HCT116 (cell line): Measurements from ENCODE around the gene KIF26B. TPM values are rescaled to one million over a fixed set of nuclear protein-coding genes. Genes with fewer than 3 reads are reported as not detected.

Experiments
- ATAC-seq: fragments of 200-7000 bp; cut with Tn5 transposase; 2 replicates; pipeline ENCODE4 v1.9.1; 2020; ENCODE audit warnings: mild to moderate bottlenecking, moderate library complexity
- Bru-seq: library from RNA; stranded (reverse); fragments of 400-500 nt; gene quantifications from one replicate; lab custom pipeline; 2021; lab: Mats Ljungman, UMichigan
- BruChase-seq, 2 experiments: library from RNA; stranded (reverse); fragments of 400-500 nt; gene quantifications; one replicate each; lab custom pipeline; 2021; lab: Mats Ljungman, UMichigan
- BruUV-seq: library from RNA; stranded (reverse); fragments of 400-500 nt; replicated peaks from 2 replicates; lab custom pipeline; 2021; lab: Mats Ljungman, UMichigan
- CTCF ChIA-PET: fragments of 300-600 bp; sonication (Branson Sonifier 250); formaldehyde crosslinking; loops from one replicate; lab custom pipeline; 2021; ENCODE audit warnings: antibody characterized with exemption; lab: Charles Lee
- POLR2A ChIA-PET: fragments of 300-600, 350-600 bp; sonication (Branson Sonifier 250); formaldehyde crosslinking; loops from one replicate; lab custom pipeline; 2021; ENCODE audit warnings: antibody characterized with exemption; lab: Charles Lee
- RAD21 ChIA-PET, 2 experiments: fragments of 300-600 bp; sonication (Branson Sonifier 250); formaldehyde crosslinking; loops; one replicate each; lab custom pipeline; 2023; ENCODE audit warnings: low total read pairs in 2 of 2; ENCODE audit not compliant: uncharacterized antibody in 2 of 2, unreplicated experiment in 2 of 2, low non-redundant PET in 1 of 2; lab: Charles Lee
- DNase-seq: peaks from one replicate; pipeline ENCODE4 v3.0.0-alpha.2; 2010; ENCODE audit warnings: low read depth, low spot score
- H2AFZ ChIP-seq: fragments of 200-600 bp; shearing (Covaris generic), sonication (generic); 2 replicates; pipeline ENCODE4 v1.6.1; 2017; ENCODE audit warnings: low read depth, mixed run types, mixed read lengths, antibody characterized with exemption, low read length; ENCODE audit not compliant: poor library complexity, severe bottlenecking
- H3K27ac ChIP-seq: 2 replicates; pipeline ENCODE4 v1.5.1; 2012; ENCODE audit warnings: low read depth, low read length
- H3K27me3 ChIP-seq: fragments of 200-600 bp; sonication (generic); 2 replicates; pipeline ENCODE4 v1.6.1; 2016; ENCODE audit warnings: mixed run types, low read length, mixed read lengths; ENCODE audit not compliant: insufficient read depth
- H3K36me3 ChIP-seq, 2 experiments: fragments of 200-500 bp in 1 of 2; fragments of 200-600 bp in 1 of 2; sonication (Bioruptor generic) in 1 of 2; sonication (generic) in 1 of 2; 2 replicates each; pipeline versions ENCODE4 v1.5.1 to v1.6.1; 2014 to 2016; ENCODE audit warnings: low read length in 2 of 2, inconsistent platforms in 1 of 2, mixed read lengths in 1 of 2, mixed run types in 1 of 2; ENCODE audit not compliant: insufficient read depth in 2 of 2, control insufficient read depth in 1 of 2
- H3K4me1 ChIP-seq, 2 experiments: fragments of 200-600 bp in 1 of 2; sonication (generic) in 1 of 2; 2 replicates each; pipeline versions ENCODE4 v1.5.1 to v1.6.1; 2012 to 2017; ENCODE audit warnings: low read length in 2 of 2, inconsistent platforms in 1 of 2, mild to moderate bottlenecking in 1 of 2, mixed read lengths in 1 of 2, mixed run types in 1 of 2, moderate library complexity in 1 of 2; ENCODE audit not compliant: insufficient read depth in 2 of 2, control insufficient read depth in 1 of 2
- H3K4me2 ChIP-seq: fragments of 200-600 bp; sonication (generic); 2 replicates; pipeline ENCODE4 v1.6.1; 2017; ENCODE audit warnings: mixed run types, low read length, mixed read lengths
- H3K4me3 ChIP-seq, 2 experiments: fragments of 200-600 bp in 1 of 2; sonication (generic) in 1 of 2; replicated peaks in 1 of 2; 2 replicates each; pipeline ENCODE4 v1.5.1; 2011 to 2016; ENCODE audit warnings: low read length in 2 of 2, control low read depth in 1 of 2, low read depth in 1 of 2, mild to moderate bottlenecking in 1 of 2, mixed read lengths in 1 of 2, mixed run types in 1 of 2
- H3K79me2 ChIP-seq: fragments of 200-600 bp; sonication (generic); 2 replicates; pipeline ENCODE4 v1.6.1; 2017; ENCODE audit warnings: mild to moderate bottlenecking, mixed run types, low read length, moderate library complexity, mixed read lengths; ENCODE audit not compliant: insufficient read depth
- H3K9ac ChIP-seq: fragments of 200-600 bp; sonication (generic); 2 replicates; pipeline ENCODE4 v1.6.1; 2016; ENCODE audit warnings: low read length, mixed read lengths
- H3K9me2 ChIP-seq: fragments of 200-600 bp; sonication (generic), shearing (Covaris generic); 2 replicates; pipeline ENCODE4 v1.6.1; 2017; ENCODE audit warnings: mixed run types, mild to moderate bottlenecking, moderate library complexity; ENCODE audit not compliant: insufficient read depth
- H3K9me3 ChIP-seq, 2 experiments: fragments of 200-500 bp in 1 of 2; fragments of 200-600 bp in 1 of 2; sonication (Bioruptor generic) in 1 of 2; sonication (generic) in 1 of 2; 2 replicates each; pipeline ENCODE4 v1.6.1; 2014 to 2017; ENCODE audit warnings: low read length in 2 of 2, mixed read lengths in 2 of 2, inconsistent platforms in 1 of 2, low read depth in 1 of 2, mild to moderate bottlenecking in 1 of 2, mixed run types in 1 of 2, moderate library complexity in 1 of 2; ENCODE audit not compliant: control insufficient read depth in 1 of 2, insufficient read depth in 1 of 2
- H4K20me1 ChIP-seq: fragments of 200-600 bp; sonication (generic), shearing (Covaris generic); 2 replicates; pipeline ENCODE4 v1.6.1; 2017; ENCODE audit warnings: mixed run types, mild to moderate bottlenecking, moderate library complexity; ENCODE audit not compliant: insufficient read depth
- ATF3 ChIP-seq: IDR thresholded peaks from 2 replicates; pipeline ENCODE4 v1.6.1; 2012
- EGR1 ChIP-seq: IDR thresholded peaks from 2 replicates; pipeline ENCODE4 v1.6.1; 2012; ENCODE audit warnings: low read depth
- FOSL1 ChIP-seq: IDR thresholded peaks from 2 replicates; pipeline ENCODE4 v1.6.1; 2012; ENCODE audit warnings: low read depth
- MAX ChIP-seq: IDR thresholded peaks from 2 replicates; pipeline ENCODE4 v1.6.1; 2012
- YY1 ChIP-seq: IDR thresholded peaks from 2 replicates; pipeline ENCODE4 v1.6.1; 2011; ENCODE audit warnings: low read length, low read depth, moderate library complexity, mild to moderate bottlenecking; ENCODE audit not compliant: insufficient replicate concordance; ENCODE audit errors: extremely low read depth
- ZFX ChIP-seq: fragments of 450-650 bp; IDR thresholded peaks from 2 replicates; pipeline ENCODE4 v1.6.1; 2017
- intact Hi-C: fragments of 100-400 bp; cut with micrococcal nuclease; formaldehyde crosslinking; loops from 2 replicates; pipeline ENCODE4 v1.10.0; 2022
- long read RNA-seq: library from polyadenylated mRNA; unstranded; transcript quantifications from one replicate; pipeline ENCODE4 v2.0.0, GENCODE V29; 2021; ENCODE audit not compliant: unreplicated experiment
- polyA plus RNA-seq: library from polyadenylated mRNA; unstranded; fragments of >200 nt; gene quantifications from 2 replicates; pipeline ENCODE4 v1.2.1, GENCODE V29; 2012; ENCODE audit warnings: missing spikeins
- total RNA-seq: library from RNA; stranded (reverse); gene quantifications from one replicate; pipeline ENCODE4 v1.2.1, GENCODE V29; 2021; ENCODE audit not compliant: unreplicated experiment

KIF26B gene
- total RNA-seq, result 0.49 TPM
- 0.21 and 0.29 TPM in 2 replicates for polyA plus RNA-seq
- Bru-seq, nascent RNA, result percentile 31 among the genes with signal in this experiment
- percentile 29 among the genes with signal in this experiment for BruChase-seq, experiment 1, labeled RNA remaining after a 6-hour chase
- BruChase-seq, experiment 2, labeled RNA remaining after a 2-hour chase, result percentile 33 among the genes with signal in this experiment
- long read RNA-seq, partial matches to known transcripts, result 1 of 1 reads
- long read RNA-seq, other reads (novel, unspliced or antisense), result 0 of 1 reads

DNA sequence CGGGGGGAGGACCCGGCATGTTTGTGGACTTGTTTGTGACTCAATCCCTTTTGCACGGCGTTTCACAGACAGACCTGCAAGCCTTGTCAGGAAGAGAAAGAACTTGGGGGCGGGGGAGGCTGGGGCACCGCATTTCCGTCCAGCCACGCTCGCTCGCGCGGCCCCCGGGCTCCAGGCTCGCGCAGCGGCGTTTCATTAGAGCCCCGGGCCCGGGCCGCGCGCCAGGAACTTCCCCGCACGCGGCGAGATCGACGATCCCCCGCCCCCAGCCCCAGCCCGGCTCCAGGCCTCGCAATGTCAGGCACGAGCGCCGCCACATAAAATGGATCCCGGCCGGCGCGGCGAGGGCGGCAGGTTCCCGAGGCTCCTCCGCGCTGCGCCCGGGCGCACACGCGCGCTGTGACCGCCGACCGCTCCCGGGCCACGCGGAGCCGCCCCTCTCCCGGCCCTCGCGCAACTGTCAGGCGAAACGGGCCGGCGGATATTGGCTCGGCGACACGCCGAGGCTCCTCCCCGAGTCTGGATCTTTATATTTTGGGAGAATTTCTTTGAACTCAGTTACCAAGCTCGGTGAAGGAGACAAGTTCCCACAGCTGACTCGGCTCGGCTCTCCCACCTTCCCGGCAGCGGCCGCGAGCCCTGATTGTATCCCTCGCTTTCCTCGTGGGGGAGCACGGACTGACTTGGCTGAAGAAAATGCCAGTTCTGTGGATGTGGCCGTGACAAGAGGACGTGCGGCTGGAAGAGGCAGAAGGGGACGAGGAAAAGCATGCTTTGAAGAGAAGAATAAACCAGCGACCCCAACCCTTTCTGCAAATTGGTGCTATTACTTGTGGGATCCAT, at the start of gene KIF26B:
Gene KIF26B (plus strand): TSS at position 557 of the 843 bp plus-strand sequence. CDS start 440 bp downstream, outside the sequence.
- Histone ChIP-seq H4K20me1 (no peaks in the 10 kb centered on the region), H3K9me2 (no peaks in the 10 kb centered on the region), H3K4me3 (peak within 1 kb of the TSS; percentile 41 to 60), H3K27me3 (peaks cover 17% of the 10 kb centered on the region), H3K9ac (peak within 1 kb of the TSS; percentile 38), H3K36me3 (no peaks in the 10 kb centered on the region), H3K4me2 (peak within 1 kb of the TSS; percentile 97), H3K9me3 (no peaks in the 10 kb centered on the region), H3K79me2 (no peaks in the 10 kb centered on the region), H3K4me1 (peaks cover 7 to 40% of the 10 kb centered on the region in 2 experiments; a peak in 3 of 4 replicates), H3K27ac (no peak within 1 kb of the TSS; the same call in 1 of the 2 replicates), H2AFZ (peak within 1 kb of the TSS; percentile 94)
- no TSS peak for BruUV-seq
- ATAC-seq (peak; percentile 17), DNase-seq (no peak)
- CTCF ChIA-PET, result interaction anchor here (1.9 kb wide), 1 partner anchor 226 kb away, joined by 16 read pairs; no protein-coding TSS in a partner anchor
- intact Hi-C loops, result loop anchor here (5.0 to 10.0 kb wide), 3 partner anchors 77 to 1130 kb away; no protein-coding TSS in a partner anchor
- TF ChIP-seq ATF3, result no peak
- TF ChIP-seq MAX, result peak; percentile 54; the same call in 1 of the 2 replicates
- TF ChIP-seq YY1, result peak; percentile 31
- peak; percentile 38; the same call in 1 of the 2 replicates for TF ChIP-seq ZFX
- POLR2A ChIA-PET, result no interaction called here
- RAD21 ChIA-PET, result interaction anchor here in 1 of 2 experiments (2.0 kb wide), 1 partner anchor 734 kb away, joined by 6 read pairs; no protein-coding TSS in a partner anchor

DNA sequence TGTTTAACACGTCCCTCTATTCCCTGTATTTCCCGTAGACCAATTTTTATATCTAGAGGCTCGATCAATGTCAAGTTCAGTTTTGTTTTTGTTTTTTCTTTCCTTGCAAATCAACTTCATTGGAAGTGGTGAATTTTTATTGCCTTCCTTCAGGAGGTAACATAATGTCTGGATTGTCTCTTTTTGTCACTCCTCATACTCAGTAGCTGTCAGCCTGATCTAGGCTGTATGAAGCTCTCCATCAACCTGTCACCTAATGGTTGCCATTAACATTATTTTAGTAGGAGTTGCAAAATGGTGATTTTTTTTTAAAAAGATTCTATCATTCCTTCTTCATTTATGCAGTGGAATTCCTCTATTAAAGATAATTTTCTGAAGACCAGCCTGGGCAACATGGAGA, 49.7 kb upstream of the KIF26B start:
- H3K27me3 ChIP-seq, result no peaks in the 10 kb centered on the region
- H3K4me3 ChIP-seq, result no peak overlapping the region
- CTCF ChIA-PET, result no interaction called here
- H3K9me3 ChIP-seq, result no peaks in the 10 kb centered on the region
- intact Hi-C loops, result no loop called here
- no peak overlapping the region for H2AFZ ChIP-seq
- H3K4me1 ChIP-seq, result no peaks in the 10 kb centered on the region; a peak in 1 of 4 replicates
- no TSS peak for BruUV-seq
- H3K9me2 ChIP-seq, result no peaks in the 10 kb centered on the region
- H4K20me1 ChIP-seq, result no peaks in the 10 kb centered on the region
- no peak for DNase-seq
- no peak overlapping the region for H3K9ac ChIP-seq
- no peak overlapping the region for H3K27ac ChIP-seq
- TF ChIP-seq FOSL1 (no peak), EGR1 (no peak), ATF3 (no peak)
- TF ChIP-seq, all 23 proteins: peak for 0
- POLR2A ChIA-PET, result no interaction called here
- Histone ChIP-seq H3K79me2 (no peaks in the 10 kb centered on the region), H3K36me3 (no peaks in the 10 kb centered on the region), H3K4me2 (no peak overlapping the region)
- no peak for ATAC-seq
- RAD21 ChIA-PET, result no interaction called here
